Liver (tissue), 3 donors: ENCODE data around the gene MYOD1.

ENCODE experiments used
- NR2F2 ChIP-seq: IDR thresholded peaks from 2 replicates; pipeline ENCODE4 v1.6.1; 2016; ENCODE audit warnings: antibody characterized with exemption
- RAD21 ChIP-seq, 2 donors: IDR thresholded peaks; 2 replicates each; pipeline ENCODE4 v1.6.1; 2016; ENCODE audit warnings: antibody characterized with exemption in 2 of 2, mild to moderate bottlenecking in 2 of 2
- TAF1 ChIP-seq: conservative IDR thresholded peaks from 2 replicates; pipeline ENCODE4 v1.6.1; 2016; ENCODE audit warnings: antibody characterized with exemption, mild to moderate bottlenecking
- YY1 ChIP-seq: IDR thresholded peaks from 2 replicates; pipeline ENCODE4 v1.6.1; 2016; ENCODE audit warnings: antibody characterized with exemption, mild to moderate bottlenecking
- TF ChIP-seq, protein P1 (sequence below): fragments of 150-350 bp; IDR thresholded peaks from 2 replicates; pipeline ENCODE4 v1.5.1; 2017; ENCODE audit warnings: improper control_type of control experiment, low read depth, low read length; ENCODE audit not compliant: missing input control
- TF ChIP-seq, protein P2 (sequence below): IDR thresholded peaks from 2 replicates; pipeline ENCODE4 v1.6.1; 2016; ENCODE audit warnings: antibody characterized with exemption, mild to moderate bottlenecking
- donor health status: healthy.
- donor health status: healthy.

DNA sequence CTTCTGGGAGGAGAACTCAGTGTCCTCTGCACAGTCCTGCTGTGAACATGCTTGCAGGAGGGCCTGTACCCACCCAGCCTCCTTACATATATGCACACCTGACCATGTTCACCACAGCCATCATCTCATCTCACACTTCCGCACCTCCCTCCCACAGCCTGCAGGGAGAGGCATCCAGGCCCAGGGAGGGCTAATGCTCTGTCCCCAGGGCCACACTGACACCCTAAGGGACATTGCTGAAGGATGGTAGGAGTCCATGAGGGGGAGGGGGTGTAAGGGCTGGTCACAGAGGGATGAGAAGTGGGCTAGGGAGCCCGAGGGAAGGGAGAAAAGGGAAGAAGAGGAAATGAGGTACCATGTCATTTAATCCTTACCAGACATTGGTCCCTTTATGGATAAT is 10.8 kb downstream of the MYOD1 start:
- TF ChIP-seq, protein P1, sequence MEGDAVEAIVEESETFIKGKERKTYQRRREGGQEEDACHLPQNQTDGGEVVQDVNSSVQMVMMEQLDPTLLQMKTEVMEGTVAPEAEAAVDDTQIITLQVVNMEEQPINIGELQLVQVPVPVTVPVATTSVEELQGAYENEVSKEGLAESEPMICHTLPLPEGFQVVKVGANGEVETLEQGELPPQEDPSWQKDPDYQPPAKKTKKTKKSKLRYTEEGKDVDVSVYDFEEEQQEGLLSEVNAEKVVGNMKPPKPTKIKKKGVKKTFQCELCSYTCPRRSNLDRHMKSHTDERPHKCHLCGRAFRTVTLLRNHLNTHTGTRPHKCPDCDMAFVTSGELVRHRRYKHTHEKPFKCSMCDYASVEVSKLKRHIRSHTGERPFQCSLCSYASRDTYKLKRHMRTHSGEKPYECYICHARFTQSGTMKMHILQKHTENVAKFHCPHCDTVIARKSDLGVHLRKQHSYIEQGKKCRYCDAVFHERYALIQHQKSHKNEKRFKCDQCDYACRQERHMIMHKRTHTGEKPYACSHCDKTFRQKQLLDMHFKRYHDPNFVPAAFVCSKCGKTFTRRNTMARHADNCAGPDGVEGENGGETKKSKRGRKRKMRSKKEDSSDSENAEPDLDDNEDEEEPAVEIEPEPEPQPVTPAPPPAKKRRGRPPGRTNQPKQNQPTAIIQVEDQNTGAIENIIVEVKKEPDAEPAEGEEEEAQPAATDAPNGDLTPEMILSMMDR = no peak
- TF ChIP-seq, protein P2, sequence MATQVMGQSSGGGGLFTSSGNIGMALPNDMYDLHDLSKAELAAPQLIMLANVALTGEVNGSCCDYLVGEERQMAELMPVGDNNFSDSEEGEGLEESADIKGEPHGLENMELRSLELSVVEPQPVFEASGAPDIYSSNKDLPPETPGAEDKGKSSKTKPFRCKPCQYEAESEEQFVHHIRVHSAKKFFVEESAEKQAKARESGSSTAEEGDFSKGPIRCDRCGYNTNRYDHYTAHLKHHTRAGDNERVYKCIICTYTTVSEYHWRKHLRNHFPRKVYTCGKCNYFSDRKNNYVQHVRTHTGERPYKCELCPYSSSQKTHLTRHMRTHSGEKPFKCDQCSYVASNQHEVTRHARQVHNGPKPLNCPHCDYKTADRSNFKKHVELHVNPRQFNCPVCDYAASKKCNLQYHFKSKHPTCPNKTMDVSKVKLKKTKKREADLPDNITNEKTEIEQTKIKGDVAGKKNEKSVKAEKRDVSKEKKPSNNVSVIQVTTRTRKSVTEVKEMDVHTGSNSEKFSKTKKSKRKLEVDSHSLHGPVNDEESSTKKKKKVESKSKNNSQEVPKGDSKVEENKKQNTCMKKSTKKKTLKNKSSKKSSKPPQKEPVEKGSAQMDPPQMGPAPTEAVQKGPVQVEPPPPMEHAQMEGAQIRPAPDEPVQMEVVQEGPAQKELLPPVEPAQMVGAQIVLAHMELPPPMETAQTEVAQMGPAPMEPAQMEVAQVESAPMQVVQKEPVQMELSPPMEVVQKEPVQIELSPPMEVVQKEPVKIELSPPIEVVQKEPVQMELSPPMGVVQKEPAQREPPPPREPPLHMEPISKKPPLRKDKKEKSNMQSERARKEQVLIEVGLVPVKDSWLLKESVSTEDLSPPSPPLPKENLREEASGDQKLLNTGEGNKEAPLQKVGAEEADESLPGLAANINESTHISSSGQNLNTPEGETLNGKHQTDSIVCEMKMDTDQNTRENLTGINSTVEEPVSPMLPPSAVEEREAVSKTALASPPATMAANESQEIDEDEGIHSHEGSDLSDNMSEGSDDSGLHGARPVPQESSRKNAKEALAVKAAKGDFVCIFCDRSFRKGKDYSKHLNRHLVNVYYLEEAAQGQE = no peak
- TF ChIP-seq YY1 = no peak
- no peak for TF ChIP-seq RAD21 (IDR thresholded peaks at IDR 0.05)
- TF ChIP-seq TAF1 = no peak
- no peak for TF ChIP-seq NR2F2
